ENCODE results near the gene ARID1A.

ARID1A gene

GRCh38 chr1:26783646-26784022, 87.8 kb downstream of the ARID1A start:
- Histone ChIP-seq H3K36me3 (ENCODE audit: control insufficient read depth in 1 of 2, insufficient read depth in 2 of 2, low read length in 2 of 2) (peaks cover 21 to 34% of the 10 kb centered on the region in 2 experiments), H3K23ac (ENCODE audit: low read length) (no peak overlapping the region), H3K4me1 (ENCODE audit: control insufficient read depth in 1 of 2, insufficient read depth in 2 of 2, low read length in 2 of 2) (peaks cover 22 to 30% of the 10 kb centered on the region in 2 experiments), H2BK12ac (ENCODE audit: low read length) (no peak overlapping the region), H4K12ac (ENCODE audit: low read depth, low read length) (no peak overlapping the region), H4K8ac (ENCODE audit: low read depth, low read length) (no peak overlapping the region), H3K14ac (ENCODE audit: low read length) (no peak overlapping the region), H3K9ac (ENCODE audit: low read length) (no peak overlapping the region), H2AFZ (ENCODE audit: insufficient read depth, low read length, poor library complexity) (no peak overlapping the region), H2BK120ac (ENCODE audit: insufficient read depth, low read length, poor library complexity) (no peak overlapping the region), H3K27me3 (ENCODE audit: insufficient read depth, low read length) (no peaks in the 10 kb centered on the region), H3K9me3 (ENCODE audit: insufficient read depth, low read depth, low read length) (no peaks in the 10 kb centered on the region), H3K18ac (ENCODE audit: low read length) (no peak overlapping the region), H3K4me2 (ENCODE audit: low read length) (no peak overlapping the region), H2BK5ac (ENCODE audit: low read depth, low read length, poor library complexity) (no peak overlapping the region), H3K79me2 (ENCODE audit: control insufficient read depth, insufficient read depth, low read length, poor library complexity) (peaks cover 9% of the 10 kb centered on the region), H3K79me1 (ENCODE audit: low read length) (peaks cover 19% of the 10 kb centered on the region), H3K4ac (ENCODE audit: low read depth, low read length) (no peak overlapping the region), H2AK5ac (ENCODE audit: low read length) (no peak overlapping the region), H4K91ac (ENCODE audit: low read depth, low read length) (no peak overlapping the region), H3K27ac (ENCODE audit: low read depth, low read length) (no peak overlapping the region), H3K4me3 (ENCODE audit: low read depth, low read length) (no peak overlapping the region)
- WGBS (ENCODE audit: extremely low coverage, insufficient coverage, insufficient read length): no CpG with 5 or more reads among the region's 5 CpGs
- no peak for DNase-seq

DNA sequence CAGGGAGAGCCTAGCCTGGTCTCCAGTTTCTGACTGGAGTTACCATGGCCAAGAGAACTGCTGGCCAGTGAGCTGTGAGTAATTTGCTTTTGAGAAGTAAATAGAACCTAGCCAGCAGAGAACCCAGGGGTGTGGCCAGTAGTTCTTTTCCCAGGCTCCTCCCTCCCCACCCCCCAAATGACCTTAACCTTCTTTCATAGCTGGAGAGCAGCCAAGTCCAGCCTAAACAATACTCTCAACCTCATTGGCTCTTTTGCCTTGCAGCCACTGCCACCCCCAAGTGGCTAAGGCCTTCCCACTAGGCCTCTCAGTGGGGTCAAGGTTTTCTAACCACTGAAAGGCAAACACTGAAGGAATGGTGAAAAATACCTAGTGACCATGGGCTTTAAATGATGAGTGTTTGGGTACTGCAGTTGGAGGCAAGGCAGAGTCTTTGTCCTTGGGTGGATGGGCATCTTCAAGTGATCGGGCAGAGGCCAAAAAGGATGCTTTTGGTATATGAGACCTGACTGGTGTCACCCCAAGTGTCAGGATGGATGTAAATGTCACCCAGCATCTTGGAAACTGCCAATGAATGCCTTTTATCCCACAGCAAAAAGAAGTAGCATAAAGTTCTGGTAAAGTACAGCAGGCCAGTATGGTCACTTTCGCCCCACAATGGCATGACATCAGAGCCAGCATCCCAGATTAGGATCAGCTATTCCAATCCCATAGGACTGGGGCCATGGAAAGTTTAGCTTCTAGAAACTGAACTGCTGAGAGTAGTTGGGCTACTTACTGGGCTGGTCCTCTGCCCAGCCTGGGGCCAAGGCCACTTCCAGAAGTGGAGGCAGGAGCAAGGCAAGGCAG, 88.4 kb downstream of the ARID1A start:
- H3K79me1 ChIP-seq (ENCODE audit: low read length): peaks cover 23% of the 10 kb centered on the region
- H4K8ac ChIP-seq (ENCODE audit: low read depth, low read length): no peak overlapping the region
- no peak overlapping the region for H3K18ac ChIP-seq (ENCODE audit: low read length)
- DNase-seq: peak; percentile 87 to 95
- no peak overlapping the region for H3K23ac ChIP-seq (ENCODE audit: low read length)
- no peak overlapping the region for H3K4me3 ChIP-seq (ENCODE audit: low read depth, low read length)
- H3K79me2 ChIP-seq (ENCODE audit: control insufficient read depth, insufficient read depth, low read length, poor library complexity): peaks cover 9% of the 10 kb centered on the region
- H2BK12ac ChIP-seq (ENCODE audit: low read length): no peak overlapping the region
- H3K4me2 ChIP-seq (ENCODE audit: low read length): no peak overlapping the region
- no peak overlapping the region for H3K14ac ChIP-seq (ENCODE audit: low read length)
- H3K9ac ChIP-seq (ENCODE audit: low read length): no peak overlapping the region
- H3K9me3 ChIP-seq (ENCODE audit: insufficient read depth, low read depth, low read length): no peaks in the 10 kb centered on the region
- peaks cover 26 to 34% of the 10 kb centered on the region in 2 experiments for H3K4me1 ChIP-seq (ENCODE audit: control insufficient read depth in 1 of 2, insufficient read depth in 2 of 2, low read length in 2 of 2)
- H2BK120ac ChIP-seq (ENCODE audit: insufficient read depth, low read length, poor library complexity): no peak overlapping the region
- no CpG with 5 or more reads among the region's 2 CpGs for WGBS (ENCODE audit: extremely low coverage, insufficient coverage, insufficient read length)
- H4K12ac ChIP-seq (ENCODE audit: low read depth, low read length): no peak overlapping the region
- no peak overlapping the region for H2BK5ac ChIP-seq (ENCODE audit: low read depth, low read length, poor library complexity)
- no peak overlapping the region for H2AFZ ChIP-seq (ENCODE audit: insufficient read depth, low read length, poor library complexity)
- no peak overlapping the region for H2AK5ac ChIP-seq (ENCODE audit: low read length)
- no peak overlapping the region for H3K4ac ChIP-seq (ENCODE audit: low read depth, low read length)
- H4K91ac ChIP-seq (ENCODE audit: low read depth, low read length): no peak overlapping the region
- H3K27me3 ChIP-seq (ENCODE audit: insufficient read depth, low read length): no peaks in the 10 kb centered on the region
- peaks cover 18 to 28% of the 10 kb centered on the region in 2 experiments for H3K36me3 ChIP-seq (ENCODE audit: control insufficient read depth in 1 of 2, insufficient read depth in 2 of 2, low read length in 2 of 2)
- no peak overlapping the region for H3K27ac ChIP-seq (ENCODE audit: low read depth, low read length)

DNA sequence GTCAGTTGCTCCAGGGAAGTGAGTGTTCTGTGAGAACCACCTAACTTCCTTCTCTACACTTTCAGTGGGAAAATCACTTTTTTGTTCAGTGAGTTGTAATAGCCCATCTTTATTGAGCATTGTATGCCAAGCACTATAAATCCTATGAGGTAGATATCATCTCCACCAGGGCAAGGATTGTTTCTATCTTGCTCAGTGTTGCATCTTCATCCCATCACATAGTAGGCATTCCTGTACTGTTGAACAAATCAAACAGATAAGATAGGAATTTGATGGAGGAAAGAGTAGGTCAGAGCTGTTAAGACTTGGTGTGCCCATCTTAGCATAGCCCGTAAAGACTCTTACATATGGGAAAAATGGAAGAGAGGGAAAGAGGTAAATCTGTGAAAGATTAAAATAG, 89.1 kb downstream of the ARID1A start:
- H2BK120ac ChIP-seq (ENCODE audit: insufficient read depth, low read length, poor library complexity): no peak overlapping the region
- peaks cover 23% of the 10 kb centered on the region for H3K79me1 ChIP-seq (ENCODE audit: low read length)
- no peak overlapping the region for H3K4ac ChIP-seq (ENCODE audit: low read depth, low read length)
- no peaks in the 10 kb centered on the region for H3K9me3 ChIP-seq (ENCODE audit: insufficient read depth, low read depth, low read length)
- H2AFZ ChIP-seq (ENCODE audit: insufficient read depth, low read length, poor library complexity): no peak overlapping the region
- H3K23ac ChIP-seq (ENCODE audit: low read length): no peak overlapping the region
- H4K12ac ChIP-seq (ENCODE audit: low read depth, low read length): no peak overlapping the region
- H3K4me3 ChIP-seq (ENCODE audit: low read depth, low read length): no peak overlapping the region
- H3K36me3 ChIP-seq (ENCODE audit: control insufficient read depth in 1 of 2, insufficient read depth in 2 of 2, low read length in 2 of 2): peaks cover 11 to 22% of the 10 kb centered on the region in 2 experiments
- H3K14ac ChIP-seq (ENCODE audit: low read length): no peak overlapping the region
- H4K8ac ChIP-seq (ENCODE audit: low read depth, low read length): no peak overlapping the region
- peak; percentile 11 to 79 for DNase-seq
- no peak overlapping the region for H3K27ac ChIP-seq (ENCODE audit: low read depth, low read length)
- H3K79me2 ChIP-seq (ENCODE audit: control insufficient read depth, insufficient read depth, low read length, poor library complexity): peaks cover 9% of the 10 kb centered on the region
- no peaks in the 10 kb centered on the region for H3K27me3 ChIP-seq (ENCODE audit: insufficient read depth, low read length)
- no peak overlapping the region for H2AK5ac ChIP-seq (ENCODE audit: low read length)
- no peak overlapping the region for H3K9ac ChIP-seq (ENCODE audit: low read length)
- no peak overlapping the region for H3K4me2 ChIP-seq (ENCODE audit: low read length)
- H2BK12ac ChIP-seq (ENCODE audit: low read length): no peak overlapping the region
- H2BK5ac ChIP-seq (ENCODE audit: low read depth, low read length, poor library complexity): no peak overlapping the region
- H3K4me1 ChIP-seq (ENCODE audit: control insufficient read depth in 1 of 2, insufficient read depth in 2 of 2, low read length in 2 of 2): peaks cover 26 to 34% of the 10 kb centered on the region in 2 experiments
- H3K18ac ChIP-seq (ENCODE audit: low read length): no peak overlapping the region
- WGBS (ENCODE audit: extremely low coverage, insufficient coverage, insufficient read length): no CpG with 5 or more reads among the region's 1 CpG
- H4K91ac ChIP-seq (ENCODE audit: low read depth, low read length): no peak overlapping the region

DNA sequence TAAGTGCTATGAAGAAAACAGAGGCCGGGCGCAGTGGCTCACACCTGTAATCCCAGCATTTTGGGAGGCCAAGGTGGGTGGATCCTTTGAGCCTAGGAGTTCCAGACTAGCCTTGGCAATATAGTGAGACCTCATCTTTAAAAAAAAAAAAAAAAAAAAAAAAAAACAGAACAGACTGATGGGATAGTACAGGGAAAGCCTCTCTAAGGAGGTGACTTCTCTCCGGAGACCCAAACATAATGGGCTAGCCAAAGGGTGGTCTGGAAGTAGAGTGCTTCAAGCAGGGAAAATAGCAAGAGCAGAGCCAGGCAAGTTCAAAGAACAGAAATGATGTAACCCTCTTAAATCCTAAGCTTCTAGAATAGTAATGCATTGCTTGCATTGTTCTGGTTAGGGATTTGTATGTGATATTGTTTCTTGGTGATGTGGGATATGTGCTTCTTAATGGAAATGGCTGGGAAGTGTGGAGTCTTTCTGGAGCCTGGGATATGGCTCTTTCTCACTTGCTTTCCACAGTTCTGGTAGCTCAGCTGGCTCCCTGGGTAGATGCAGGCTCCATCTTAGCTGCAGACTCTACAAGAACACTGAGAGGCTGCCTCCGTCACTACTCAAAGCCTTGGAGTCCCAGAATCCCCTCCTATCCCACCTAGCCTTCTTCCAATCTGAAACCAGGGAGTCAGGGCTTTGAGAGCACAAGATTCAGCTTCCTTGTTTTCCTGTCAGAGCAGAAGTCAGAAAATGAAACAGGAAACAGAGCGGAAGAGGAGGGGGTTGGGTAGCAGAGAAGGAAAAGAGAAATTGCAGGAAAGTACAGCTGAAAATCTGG, 90.0 kb downstream of the ARID1A start:
- DNase-seq: peak in 1 of 2 donors; percentile 65
- peaks cover 9% of the 10 kb centered on the region for H3K79me2 ChIP-seq (ENCODE audit: control insufficient read depth, insufficient read depth, low read length, poor library complexity)
- H3K9me3 ChIP-seq (ENCODE audit: insufficient read depth, low read depth, low read length): no peaks in the 10 kb centered on the region
- WGBS (ENCODE audit: extremely low coverage, insufficient coverage, insufficient read length): no CpG with 5 or more reads among the region's 5 CpGs
- H3K4ac ChIP-seq (ENCODE audit: low read depth, low read length): no peak overlapping the region
- peak overlapping the region; percentile 50 for H2AFZ ChIP-seq (ENCODE audit: insufficient read depth, low read length, poor library complexity)
- H2BK120ac ChIP-seq (ENCODE audit: insufficient read depth, low read length, poor library complexity): no peak overlapping the region
- H3K4me2 ChIP-seq (ENCODE audit: low read length): peak overlapping the region; percentile 3
- peak overlapping the region; percentile 99 for H3K27ac ChIP-seq (ENCODE audit: low read depth, low read length)
- peak overlapping the region; percentile 40 for H4K91ac ChIP-seq (ENCODE audit: low read depth, low read length)
- H4K12ac ChIP-seq (ENCODE audit: low read depth, low read length): peak overlapping the region; percentile 13
- H3K18ac ChIP-seq (ENCODE audit: low read length): peak overlapping the region; percentile 43
- peak overlapping the region; percentile 55 for H4K8ac ChIP-seq (ENCODE audit: low read depth, low read length)
- H3K23ac ChIP-seq (ENCODE audit: low read length): no peak overlapping the region
- H3K14ac ChIP-seq (ENCODE audit: low read length): peak overlapping the region; percentile 59
- H3K4me1 ChIP-seq (ENCODE audit: control insufficient read depth in 1 of 2, insufficient read depth in 2 of 2, low read length in 2 of 2): peaks cover 26 to 34% of the 10 kb centered on the region in 2 experiments
- no peaks in the 10 kb centered on the region for H3K27me3 ChIP-seq (ENCODE audit: insufficient read depth, low read length)
- peak overlapping the region; percentile 16 for H2BK5ac ChIP-seq (ENCODE audit: low read depth, low read length, poor library complexity)
- H3K9ac ChIP-seq (ENCODE audit: low read length): no peak overlapping the region
- H3K79me1 ChIP-seq (ENCODE audit: low read length): peaks cover 23% of the 10 kb centered on the region
- peak overlapping the region; percentile 53 for H2AK5ac ChIP-seq (ENCODE audit: low read length)
- no peak overlapping the region for H2BK12ac ChIP-seq (ENCODE audit: low read length)
- peaks cover 2 to 12% of the 10 kb centered on the region in 2 experiments for H3K36me3 ChIP-seq (ENCODE audit: control insufficient read depth in 1 of 2, insufficient read depth in 2 of 2, low read length in 2 of 2)
- no peak overlapping the region for H3K4me3 ChIP-seq (ENCODE audit: low read depth, low read length)

Measured in trophoblast cell (in vitro differentiated cells and primary cell).